SU-DHL-6 (cell line): ENCODE data around the gene PLA2G6.

Experiments
- CTCF ChIP-seq: fragments of 200-600 bp; sonication (generic); IDR thresholded peaks from one replicate; pipeline ENCODE4 v1.5.1; 2017; ENCODE audit warnings: antibody characterized with exemption, mild to moderate bottlenecking, low read length, moderate library complexity; ENCODE audit not compliant: insufficient read depth, poor library complexity, severe bottlenecking
- EZH2phosphoT487 ChIP-seq: fragments of 200-600 bp; sonication (generic), shearing (Covaris generic); conservative IDR thresholded peaks from 2 replicates; pipeline ENCODE4 v1.6.1; 2018; ENCODE audit warnings: mild to moderate bottlenecking, antibody characterized with exemption, low read length, moderate library complexity, mixed read lengths

DNA sequence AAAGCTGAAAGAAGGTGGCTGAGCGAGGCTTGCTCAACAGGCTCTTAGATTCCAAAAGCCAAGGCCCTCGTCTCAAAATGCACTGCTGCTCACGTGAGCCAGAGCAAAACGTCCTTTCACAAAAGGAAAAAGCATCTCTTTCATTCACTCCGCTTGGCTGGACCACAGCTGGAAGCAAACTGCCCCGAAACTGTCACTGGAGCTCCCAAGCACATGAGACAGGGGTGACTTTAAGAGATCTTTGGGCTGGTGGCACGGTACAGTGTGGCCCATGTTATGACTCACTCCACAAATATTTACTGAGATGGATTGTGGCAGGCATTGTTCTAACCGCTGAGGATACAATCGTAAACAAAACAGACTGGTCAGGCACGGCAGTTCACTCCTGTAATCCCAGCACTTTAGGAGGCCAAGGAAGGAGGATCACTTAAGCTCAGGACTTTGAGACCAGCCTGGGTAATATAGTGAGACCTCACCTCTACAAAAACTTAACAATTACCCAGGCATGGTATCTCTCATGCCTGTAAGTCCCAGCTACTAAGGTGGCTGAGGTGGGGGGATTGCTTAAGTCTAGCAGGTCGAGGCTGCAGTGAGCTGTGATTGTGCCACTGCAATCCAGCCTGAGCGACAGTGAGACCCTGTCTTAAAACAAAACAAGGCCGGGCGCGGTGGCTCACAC is 3.6 kb downstream of the PLA2G6 start:
- TF ChIP-seq CTCF (no peak), EZH2phosphoT487 (no peak)
